NT2/D1 (cell line): ENCODE data around the gene MTCP1.

Source experiments
- DNase-seq: peaks from one replicate; pipeline ENCODE4 v3.0.0-alpha.2; 2011; ENCODE audit warnings: low read depth, low spot score
- H3K27me3 ChIP-seq: 2 replicates; pipeline ENCODE4 v1.6.0; 2011; ENCODE audit warnings: mild to moderate bottlenecking; ENCODE audit not compliant: insufficient read length, insufficient read depth
- H3K36me3 ChIP-seq: 2 replicates; pipeline ENCODE4 v1.6.1; 2011; ENCODE audit warnings: mild to moderate bottlenecking, low read length, mixed read lengths; ENCODE audit not compliant: insufficient read depth, insufficient read length
- H3K4me1 ChIP-seq: 2 replicates; pipeline ENCODE4 v1.5.1; 2011; ENCODE audit not compliant: insufficient read depth, insufficient read length
- H3K4me3 ChIP-seq: 2 replicates; pipeline ENCODE4 v1.5.1; 2011; ENCODE audit warnings: low read depth; ENCODE audit not compliant: insufficient read length
- H3K9ac ChIP-seq: 2 replicates; pipeline ENCODE4 v1.6.0; 2011; ENCODE audit warnings: low read depth; ENCODE audit not compliant: insufficient read length
- H3K9me3 ChIP-seq: 2 replicates; pipeline ENCODE4 v1.5.1; 2011; ENCODE audit warnings: mild to moderate bottlenecking, low read length; ENCODE audit not compliant: insufficient read depth
- SUZ12 ChIP-seq: IDR thresholded peaks from 2 replicates; pipeline ENCODE4 v1.6.1; 2011; ENCODE audit not compliant: insufficient read length, insufficient read depth; ENCODE audit errors: extremely low read depth
- YY1 ChIP-seq: IDR thresholded peaks from 2 replicates; pipeline ENCODE4 v1.6.1; 2011; ENCODE audit not compliant: insufficient read length, insufficient read depth
- ZNF274 ChIP-seq: IDR thresholded peaks from 2 replicates; pipeline ENCODE4 v1.6.1; 2011; ENCODE audit warnings: mild to moderate bottlenecking, low read depth, low read length

Gene MTCP1

GRCh38 chrX:155020591-155020990 is 50.3 kb downstream of the MTCP1 start:
- no peak for DNase-seq
- H3K9ac ChIP-seq = no peak overlapping the region
- TF ChIP-seq ZNF274 = no peak
- no peak for TF ChIP-seq YY1
- no peak for TF ChIP-seq SUZ12
- H3K36me3 ChIP-seq = no peaks in the 10 kb centered on the region
- no peaks in the 10 kb centered on the region for H3K27me3 ChIP-seq
- H3K9me3 ChIP-seq = no peaks in the 10 kb centered on the region
- H3K4me3 ChIP-seq = no peak overlapping the region
- no peaks in the 10 kb centered on the region for H3K4me1 ChIP-seq
